SK-N-SH (cell line): ENCODE data around the gene ADGB. TPM values are rescaled to one million over a fixed set of nuclear protein-coding genes. Genes with fewer than 3 reads are reported as not detected.

Experiments
- CTCF ChIA-PET: fragments of 300-600, 350-600 bp; formaldehyde crosslinking; extraction: SDS; loops from one replicate; lab custom pipeline; 2021; lab: Yijun Ruan, JAX
- POLR2A ChIA-PET: fragments of 350-600 bp; sonication (Branson Sonifier 250); formaldehyde crosslinking; extraction: SDS; loops from one replicate; lab custom pipeline; 2020; ENCODE audit warnings: antibody characterized with exemption, inconsistent platforms; lab: Yijun Ruan, JAX
- DNase-seq: peaks from one replicate; pipeline ENCODE4 v3.0.0; 2012
- H2AFZ ChIP-seq: fragments of 200-600 bp; sonication (generic); 2 replicates; pipeline ENCODE4 v1.8.1; 2016; ENCODE audit warnings: antibody characterized with exemption, mild to moderate bottlenecking, low read depth
- H3F3A ChIP-seq: fragments of 200-600 bp; sonication (generic); replicated peaks from 2 replicates; pipeline ENCODE3; 2016; ENCODE audit warnings: antibody characterized with exemption, mild to moderate bottlenecking; ENCODE audit not compliant: insufficient read depth
- H3K27ac ChIP-seq, 2 experiments: fragments of 200-500 bp in 1 of 2; fragments of 200-600 bp in 1 of 2; sonication (Bioruptor generic) in 1 of 2; sonication (generic), shearing (Covaris generic) in 1 of 2; 2 replicates each; pipeline versions ENCODE4 v1.5.1 to v1.6.1; 2014 to 2016; ENCODE audit warnings: low read depth in 2 of 2, inconsistent platforms in 1 of 2, low read length in 1 of 2, mild to moderate bottlenecking in 1 of 2, mixed read lengths in 1 of 2
- H3K27me3 ChIP-seq: fragments of 200-600 bp; sonication (generic), shearing (Covaris generic); 2 replicates; pipeline ENCODE4 v1.6.1; 2016; ENCODE audit warnings: mixed run types; ENCODE audit not compliant: insufficient read depth
- H3K36me3 ChIP-seq, 2 experiments: fragments of 200-500 bp in 1 of 2; fragments of 200-600 bp in 1 of 2; sonication (Bioruptor generic) in 1 of 2; sonication (generic) in 1 of 2; replicated peaks in 1 of 2; 2 replicates each; pipeline versions ENCODE3 to v1.5.1; 2014 to 2016; ENCODE audit warnings: low read length in 1 of 2, mild to moderate bottlenecking in 1 of 2; ENCODE audit not compliant: insufficient read depth in 2 of 2, control insufficient read depth in 1 of 2
- H3K4me1 ChIP-seq, 2 experiments: fragments of 200-500 bp in 1 of 2; fragments of 200-600 bp in 1 of 2; sonication (Bioruptor generic) in 1 of 2; sonication (generic), shearing (Covaris generic) in 1 of 2; 2 replicates each; pipeline versions ENCODE4 v1.5.1 to v1.6.1; 2014 to 2016; ENCODE audit warnings: low read depth in 1 of 2, low read length in 1 of 2, mixed run types in 1 of 2; ENCODE audit not compliant: insufficient read depth in 2 of 2, control insufficient read depth in 1 of 2
- H3K4me2 ChIP-seq: fragments of 200-600 bp; sonication (generic), shearing (Covaris generic); 2 replicates; pipeline ENCODE4 v1.6.1; 2017; ENCODE audit warnings: mixed run types
- H3K4me3 ChIP-seq, 2 experiments: fragments of 200-500 bp in 1 of 2; fragments of 200-600 bp in 1 of 2; sonication (Bioruptor generic) in 1 of 2; sonication (generic), shearing (Covaris generic) in 1 of 2; 2 replicates each; pipeline versions ENCODE4 v1.5.1 to v1.8.1; 2014 to 2016; ENCODE audit warnings: low read depth in 2 of 2, inconsistent platforms in 1 of 2, low read length in 1 of 2, mild to moderate bottlenecking in 1 of 2, mixed read lengths in 1 of 2, moderate library complexity in 1 of 2
- H3K79me2 ChIP-seq: fragments of 200-600 bp; sonication (generic); 2 replicates; pipeline ENCODE4 v1.8.1; 2017; ENCODE audit warnings: mild to moderate bottlenecking; ENCODE audit not compliant: insufficient read depth
- H3K9ac ChIP-seq: fragments of 200-600 bp; sonication (generic); 2 replicates; pipeline ENCODE4 v1.6.1; 2017; ENCODE audit warnings: mixed run types
- H3K9me2 ChIP-seq: fragments of 200-600 bp; sonication (generic); 2 replicates; pipeline ENCODE4 v1.6.1; 2017; ENCODE audit warnings: mixed run types
- H3K9me3 ChIP-seq: fragments of 200-600 bp; sonication (generic); 2 replicates; pipeline ENCODE4 v1.6.1; 2017; ENCODE audit warnings: mixed run types, mild to moderate bottlenecking, moderate library complexity
- H4K20me1 ChIP-seq: fragments of 200-600 bp; sonication (generic); 2 replicates; pipeline ENCODE4 v1.6.1; 2017; ENCODE audit warnings: mild to moderate bottlenecking, mixed run types; ENCODE audit not compliant: insufficient read depth
- CHD2 ChIP-seq: fragments of 150-350 bp; IDR thresholded peaks from 2 replicates; pipeline ENCODE4 v1.6.1; 2018; ENCODE audit warnings: low read length; ENCODE audit not compliant: partially characterized antibody
- ELF1 ChIP-seq: IDR thresholded peaks from 2 replicates; pipeline ENCODE4 v1.4.0; 2012
- FOSL2 ChIP-seq: IDR thresholded peaks from 2 replicates; pipeline ENCODE4 v1.4.0; 2012; ENCODE audit warnings: low read depth, mild to moderate bottlenecking, moderate library complexity, borderline replicate concordance
- FOXJ3 ChIP-seq: sonication (generic); formaldehyde crosslinking; IDR thresholded peaks from 2 replicates; pipeline ENCODE4 v1.5.1; 2020; ENCODE audit warnings: mild to moderate bottlenecking, missing genetic modification reagents
- GABPA ChIP-seq: IDR thresholded peaks from 2 replicates; pipeline ENCODE4 v1.4.0; 2012; ENCODE audit warnings: low read depth, mild to moderate bottlenecking
- JUND ChIP-seq: IDR thresholded peaks from 2 replicates; pipeline ENCODE4 v1.4.0; 2012
- MEF2A ChIP-seq: IDR thresholded peaks from 2 replicates; pipeline ENCODE4 v1.4.0; 2012; ENCODE audit warnings: low read depth, borderline replicate concordance
- MXI1 ChIP-seq: IDR thresholded peaks from 2 replicates; pipeline ENCODE4 v1.6.1; 2012; ENCODE audit warnings: mild to moderate bottlenecking, low read depth, low read length, improper control_type of control experiment
- NFIC ChIP-seq: IDR thresholded peaks from 2 replicates; pipeline ENCODE4 v1.4.0; 2012; ENCODE audit warnings: borderline replicate concordance
- NRF1 ChIP-seq: IDR thresholded peaks from 2 replicates; pipeline ENCODE4 v1.6.1; 2012; ENCODE audit warnings: low read depth, mild to moderate bottlenecking, low read length
- POLR2AphosphoS5 ChIP-seq: IDR thresholded peaks from 2 replicates; pipeline ENCODE4 v1.6.1; 2012; ENCODE audit warnings: low read depth, low read length
- RAD21 ChIP-seq: IDR thresholded peaks from 2 replicates; pipeline ENCODE4 v1.6.1; 2012; ENCODE audit warnings: mild to moderate bottlenecking, low read length
- RFX5 ChIP-seq: IDR thresholded peaks from 2 replicates; pipeline ENCODE4 v1.6.1; 2012; ENCODE audit warnings: mild to moderate bottlenecking, improper control_type of control experiment, low read length
- SIN3A ChIP-seq: IDR thresholded peaks from 2 replicates; pipeline ENCODE4 v1.6.1; 2012; ENCODE audit warnings: low read depth, mild to moderate bottlenecking, low read length, moderate library complexity, borderline replicate concordance
- SMC3 ChIP-seq: IDR thresholded peaks from 2 replicates; pipeline ENCODE4 v1.6.1; 2012; ENCODE audit warnings: low read depth, low read length, improper control_type of control experiment
- TCF12 ChIP-seq: IDR thresholded peaks from 2 replicates; pipeline ENCODE4 v1.4.0; 2012
- TEAD4 ChIP-seq: IDR thresholded peaks from 2 replicates; pipeline ENCODE4 v1.4.0; 2012; ENCODE audit warnings: mild to moderate bottlenecking, borderline replicate concordance; ENCODE audit not compliant: insufficient read depth
- YY1 ChIP-seq: IDR thresholded peaks from 2 replicates; pipeline ENCODE4 v1.4.0; 2012; ENCODE audit warnings: low read depth, mild to moderate bottlenecking
- WGBS: methylation state at CpG from one replicate; pipeline ENCODE4 v1.1.6; 2017; ENCODE audit warnings: low lambda C conversion rate; 5-methylcytosine and 5-hydroxymethylcytosine counted together
- polyA plus RNA-seq, 3 experiments: library from polyadenylated mRNA; depleted of rRNA; stranded (reverse); fragments of >200 nt; gene quantifications; 2 replicates each; pipeline ENCODE4 v1.2.3, GENCODE V29; 2012
- TF ChIP-seq, protein P1 (sequence below): fragments of 150-350 bp; IDR thresholded peaks from 2 replicates; pipeline ENCODE4 v1.6.1; 2016; ENCODE audit warnings: mild to moderate bottlenecking, low read depth, low read length
- TF ChIP-seq, protein P2 (sequence below): IDR thresholded peaks from 2 replicates; pipeline ENCODE4 v1.4.0; 2012; ENCODE audit warnings: low read depth

The ADGB gene
- polyA plus RNA-seq, 1 of the 3 experiments (the other 2 are of a cell fraction): not detected

DNA sequence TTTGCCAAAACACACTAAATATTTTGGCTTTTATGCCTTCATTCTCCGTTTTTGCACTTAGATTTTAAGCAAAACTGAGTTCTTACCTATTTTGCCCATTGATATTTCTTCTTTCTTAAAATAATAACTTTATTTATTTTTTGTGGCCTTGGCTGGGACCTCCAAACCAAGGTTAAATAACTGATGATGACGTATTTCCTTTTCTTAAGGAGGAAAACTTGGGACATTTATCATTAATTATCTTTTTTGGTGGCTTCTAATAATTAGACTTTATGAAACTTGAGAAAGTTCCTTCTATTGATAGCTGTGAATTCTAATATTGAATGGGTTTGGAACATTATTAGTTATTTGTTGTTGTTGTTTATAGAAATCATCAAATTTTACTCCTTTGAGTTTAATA, 154.5 kb downstream of the ADGB start:
- TF ChIP-seq, protein P1, sequence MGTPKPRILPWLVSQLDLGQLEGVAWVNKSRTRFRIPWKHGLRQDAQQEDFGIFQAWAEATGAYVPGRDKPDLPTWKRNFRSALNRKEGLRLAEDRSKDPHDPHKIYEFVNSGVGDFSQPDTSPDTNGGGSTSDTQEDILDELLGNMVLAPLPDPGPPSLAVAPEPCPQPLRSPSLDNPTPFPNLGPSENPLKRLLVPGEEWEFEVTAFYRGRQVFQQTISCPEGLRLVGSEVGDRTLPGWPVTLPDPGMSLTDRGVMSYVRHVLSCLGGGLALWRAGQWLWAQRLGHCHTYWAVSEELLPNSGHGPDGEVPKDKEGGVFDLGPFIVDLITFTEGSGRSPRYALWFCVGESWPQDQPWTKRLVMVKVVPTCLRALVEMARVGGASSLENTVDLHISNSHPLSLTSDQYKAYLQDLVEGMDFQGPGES: no peak
- TF ChIP-seq RAD21: no peak
- TF ChIP-seq ELF1: no peak
- TF ChIP-seq CHD2: no peak
- TF ChIP-seq FOXJ3 (CRISPR knock-in tag): no peak
- no peak for TF ChIP-seq TEAD4
- TF ChIP-seq MXI1: no peak
- TF ChIP-seq POLR2AphosphoS5: no peak
- TF ChIP-seq SIN3A: no peak
- TF ChIP-seq NFIC: no peak
- TF ChIP-seq, protein P2, sequence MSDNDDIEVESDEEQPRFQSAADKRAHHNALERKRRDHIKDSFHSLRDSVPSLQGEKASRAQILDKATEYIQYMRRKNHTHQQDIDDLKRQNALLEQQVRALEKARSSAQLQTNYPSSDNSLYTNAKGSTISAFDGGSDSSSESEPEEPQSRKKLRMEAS: no peak
- TF ChIP-seq, all 33 proteins: peak for 0
- Histone ChIP-seq H3K9ac (no peak overlapping the region), H3K27me3 (no peaks in the 10 kb centered on the region), H3K27ac (no peak overlapping the region), H3K4me3 (no peak overlapping the region), H3F3A (no peaks in the 10 kb centered on the region), H3K79me2 (no peaks in the 10 kb centered on the region), H2AFZ (no peak overlapping the region; the same call in 1 of the 2 replicates), H3K36me3 (no peaks in the 10 kb centered on the region), H3K9me3 (no peaks in the 10 kb centered on the region), H4K20me1 (no peaks in the 10 kb centered on the region), H3K4me1 (no peaks in the 10 kb centered on the region), H3K4me2 (no peak overlapping the region), H3K9me2 (no peaks in the 10 kb centered on the region)
- WGBS: 19% methylated on average over 2 of the region's 2 CpGs
- CTCF ChIA-PET: no interaction called here
- POLR2A ChIA-PET: no interaction called here
- DNase-seq: no peak

DNA sequence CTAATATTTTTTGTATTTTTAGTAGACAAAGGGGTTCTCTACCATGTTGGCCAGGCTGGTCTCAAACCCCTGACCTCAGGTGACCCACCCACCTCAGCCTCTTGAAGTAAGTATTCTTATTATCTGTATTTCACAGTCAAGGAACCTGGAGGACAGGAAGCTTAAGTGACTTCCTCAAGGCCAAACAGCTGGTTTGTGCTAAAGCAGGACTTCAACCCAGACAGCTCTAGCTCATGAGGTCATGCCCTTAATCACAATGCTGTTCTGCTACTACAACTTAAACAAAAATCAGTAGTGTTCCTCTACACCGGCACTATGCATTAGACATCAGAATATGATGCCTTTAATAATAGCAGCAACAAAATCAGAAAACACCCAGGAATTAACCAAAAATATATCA, 168.9 kb downstream of the ADGB start:
- no peaks in the 10 kb centered on the region for H3K27me3 ChIP-seq
- no peaks in the 10 kb centered on the region for H3K4me1 ChIP-seq
- no peak for TF ChIP-seq NRF1
- TF ChIP-seq, protein P2: no peak
- TF ChIP-seq CHD2: no peak
- TF ChIP-seq YY1: no peak
- TF ChIP-seq TCF12: no peak
- TF ChIP-seq FOSL2: no peak
- TF ChIP-seq GABPA: no peak
- no peak for TF ChIP-seq MEF2A
- TF ChIP-seq SMC3: no peak
- no peak for TF ChIP-seq RFX5
- no peak for TF ChIP-seq NFIC
- TF ChIP-seq JUND: no peak
- no peak for TF ChIP-seq POLR2AphosphoS5
- no peak for TF ChIP-seq FOXJ3 (CRISPR knock-in tag)
- TF ChIP-seq, protein P1: no peak
- WGBS: 80% methylated on average over 1 of the region's 1 CpG
- H4K20me1 ChIP-seq: no peaks in the 10 kb centered on the region
- no peak for DNase-seq
- no peak overlapping the region for H3K4me2 ChIP-seq
- no peak overlapping the region for H3K9ac ChIP-seq
- H3K9me2 ChIP-seq: no peaks in the 10 kb centered on the region
- H3K4me3 ChIP-seq: no peak overlapping the region
- no peaks in the 10 kb centered on the region for H3K36me3 ChIP-seq
- ChIA-PET POLR2A (no interaction called here), CTCF (interaction anchor here (0.6 to 1.3 kb wide), 4 partner anchors 10 to 726 kb away, joined by 3 to 5 read pairs (median 3); no protein-coding TSS in a partner anchor)
- H3K27ac ChIP-seq: no peak overlapping the region
- no peaks in the 10 kb centered on the region for H3K9me3 ChIP-seq
- H2AFZ ChIP-seq: no peak overlapping the region
- no peaks in the 10 kb centered on the region for H3K79me2 ChIP-seq
- no peaks in the 10 kb centered on the region for H3F3A ChIP-seq
